H9 (cell line): ENCODE data around the gene ADAMTSL5. TPM values are rescaled to one million over a fixed set of nuclear protein-coding genes. Genes with fewer than 3 reads are reported as not detected.

Experiments used
- DNase-seq: peaks from one replicate; pipeline ENCODE4 v3.0.0-alpha.2; 2017
- H2AFZ ChIP-seq: one replicate; pipeline ENCODE4 v1.6.1; 2013; ENCODE audit warnings: mild to moderate bottlenecking, low read length, control low read depth, moderate library complexity
- H2AK5ac ChIP-seq: 2 replicates; pipeline ENCODE4 v1.6.1; 2013; ENCODE audit warnings: low read length, control low read depth, mixed read lengths; ENCODE audit not compliant: insufficient read length
- H2BK120ac ChIP-seq: one replicate; pipeline ENCODE4 v1.6.1; 2013; ENCODE audit warnings: low read depth, mild to moderate bottlenecking, low read length, control low read depth, inconsistent platforms; ENCODE audit not compliant: poor library complexity, severe bottlenecking
- H2BK12ac ChIP-seq: 2 replicates; pipeline ENCODE4 v1.6.1; 2013; ENCODE audit warnings: low read length, control low read depth, mixed read lengths, low read depth; ENCODE audit not compliant: insufficient read length
- H2BK15ac ChIP-seq: 2 replicates; pipeline ENCODE4 v1.6.1; 2013; ENCODE audit warnings: low read depth, low read length, control low read depth
- H2BK20ac ChIP-seq: one replicate; pipeline ENCODE4 v1.6.1; 2013; ENCODE audit warnings: low read depth, mild to moderate bottlenecking, low read length, control low read depth, inconsistent platforms; ENCODE audit not compliant: poor library complexity, severe bottlenecking
- H2BK5ac ChIP-seq: 2 replicates; pipeline ENCODE4 v1.6.1; 2013; ENCODE audit warnings: low read length, control low read depth, mixed read lengths; ENCODE audit not compliant: insufficient read length
- H3K14ac ChIP-seq: 2 replicates; pipeline ENCODE4 v1.6.1; 2013; ENCODE audit warnings: low read length, control low read depth; ENCODE audit not compliant: insufficient read depth
- H3K18ac ChIP-seq: 2 replicates; pipeline ENCODE4 v1.6.1; 2013; ENCODE audit warnings: low read depth, mild to moderate bottlenecking, mixed read lengths, low read length, control low read depth; ENCODE audit not compliant: insufficient read length
- H3K23ac ChIP-seq: 2 replicates; pipeline ENCODE4 v1.6.1; 2013; ENCODE audit warnings: low read length, control low read depth, mixed read lengths, low read depth; ENCODE audit not compliant: insufficient read length
- H3K23me2 ChIP-seq: 2 replicates; pipeline ENCODE4 v1.6.1; 2013; ENCODE audit warnings: low read depth, mild to moderate bottlenecking, mixed read lengths, low read length, control low read depth; ENCODE audit not compliant: insufficient read length, poor library complexity, severe bottlenecking
- H3K27ac ChIP-seq: 2 replicates; pipeline ENCODE4 v1.5.1; 2013; ENCODE audit warnings: low read length, control low read depth, mixed read lengths, low read depth; ENCODE audit not compliant: insufficient read length
- H3K27me3 ChIP-seq: 2 replicates; pipeline ENCODE4 v1.6.1; 2013; ENCODE audit warnings: low read length, control low read depth, inconsistent platforms; ENCODE audit not compliant: insufficient read depth
- H3K4ac ChIP-seq: 2 replicates; pipeline ENCODE4 v1.6.1; 2013; ENCODE audit warnings: low read depth, mild to moderate bottlenecking, control low read depth, inconsistent platforms, low read length, moderate library complexity
- H3K4me1 ChIP-seq: 2 replicates; pipeline ENCODE4 v1.6.1; 2013; ENCODE audit warnings: low read length, control low read depth, inconsistent platforms; ENCODE audit not compliant: insufficient read depth
- H3K4me2 ChIP-seq: 2 replicates; pipeline ENCODE4 v1.6.1; 2013; ENCODE audit warnings: low read length, control low read depth, mixed read lengths; ENCODE audit not compliant: insufficient read length, insufficient read depth
- H3K56ac ChIP-seq: 2 replicates; pipeline ENCODE4 v1.6.1; 2013; ENCODE audit warnings: low read depth, mild to moderate bottlenecking, mixed read lengths, low read length, control low read depth; ENCODE audit not compliant: insufficient read length
- H3K79me1 ChIP-seq: 2 replicates; pipeline ENCODE4 v1.6.1; 2013; ENCODE audit warnings: low read depth, mild to moderate bottlenecking, moderate library complexity, low read length, control low read depth, inconsistent platforms; ENCODE audit not compliant: insufficient read depth, poor library complexity, severe bottlenecking
- H3K79me2 ChIP-seq: 2 replicates; pipeline ENCODE4 v1.6.1; 2013; ENCODE audit warnings: low read length, control low read depth, inconsistent platforms; ENCODE audit not compliant: insufficient read depth
- H3K9ac ChIP-seq: 2 replicates; pipeline ENCODE4 v1.6.1; 2013; ENCODE audit warnings: low read length, control low read depth, mixed read lengths; ENCODE audit not compliant: insufficient read length; ENCODE audit errors: extremely low read depth
- H3K9me3 ChIP-seq: one replicate; pipeline ENCODE4 v1.6.1; 2013; ENCODE audit warnings: low read depth, low read length, inconsistent platforms; ENCODE audit not compliant: control insufficient read depth
- H3T11ph ChIP-seq: one replicate; pipeline ENCODE4 v1.6.1; 2013; ENCODE audit warnings: mild to moderate bottlenecking, low read length, control low read depth, inconsistent platforms
- H4K20me1 ChIP-seq: one replicate; pipeline ENCODE4 v1.6.1; 2013; ENCODE audit not compliant: control insufficient read depth, insufficient read length, insufficient read depth
- H4K5ac ChIP-seq: 2 replicates; pipeline ENCODE4 v1.6.1; 2013; ENCODE audit warnings: low read depth, mild to moderate bottlenecking, mixed read lengths, low read length, control low read depth; ENCODE audit not compliant: insufficient read length
- H4K8ac ChIP-seq: replicated peaks from 2 replicates; pipeline ENCODE4 v1.6.1; 2013; ENCODE audit warnings: low read length, control low read depth, mixed read lengths, low read depth; ENCODE audit not compliant: insufficient read length
- H4K91ac ChIP-seq: 2 replicates; pipeline ENCODE4 v1.6.1; 2013; ENCODE audit warnings: low read depth, mild to moderate bottlenecking, moderate library complexity, mixed read lengths, low read length, control low read depth; ENCODE audit not compliant: insufficient read length
- H3K27ac Mint-ChIP-seq, 3 experiments: 2 replicates in 2 of 3; 3 replicates in 1 of 3; pipeline ENCODE4 v1.8.0; 2020 to 2021; ENCODE audit warnings: mixed read lengths in 3 of 3, mild to moderate bottlenecking in 1 of 3, moderate library complexity in 1 of 3
- H3K27me3 Mint-ChIP-seq: 2 replicates; pipeline ENCODE4 v1.8.0; 2021; ENCODE audit warnings: low read depth, mild to moderate bottlenecking, moderate library complexity, mixed read lengths
- H3K36me3 Mint-ChIP-seq, 3 experiments: 2 replicates in 2 of 3; 3 replicates in 1 of 3; pipeline ENCODE4 v1.8.0; 2020 to 2021; ENCODE audit warnings: low read depth in 3 of 3, mixed read lengths in 3 of 3; ENCODE audit not compliant: insufficient read depth in 1 of 3
- H3K4me1 Mint-ChIP-seq, 2 experiments: 2 replicates each; pipeline ENCODE4 v1.8.0; 2020; ENCODE audit warnings: mixed read lengths in 2 of 2
- H3K4me3 Mint-ChIP-seq, 2 experiments: 2 replicates in 1 of 2; 3 replicates in 1 of 2; pipeline ENCODE4 v1.8.0; 2020 to 2021; ENCODE audit warnings: mild to moderate bottlenecking in 2 of 2, mixed read lengths in 2 of 2, moderate library complexity in 1 of 2
- H3K9me3 Mint-ChIP-seq, 2 experiments: 2 replicates in 1 of 2; 3 replicates in 1 of 2; pipeline ENCODE4 v1.8.0; 2020; ENCODE audit warnings: mild to moderate bottlenecking in 2 of 2, mixed read lengths in 2 of 2, moderate library complexity in 1 of 2
- CTCF ChIP-seq: fragments of 200-600 bp; sonication (generic); conservative IDR thresholded peaks from 3 replicates; pipeline ENCODE4 v1.8.0; 2021; ENCODE audit warnings: antibody characterized with exemption, mild to moderate bottlenecking
- WGBS: extraction: QIAGEN DNeasy Blood & Tissue Kit; methylation state at CpG from one replicate; pipeline ENCODE4 v1.1.7; 2013; ENCODE audit warnings: missing lambda C conversion rate, low lambda C conversion rate, mixed read lengths; ENCODE audit not compliant: insufficient read length; ENCODE audit errors: extremely low coverage; 5-methylcytosine and 5-hydroxymethylcytosine counted together
- total RNA-seq: library from RNA; stranded (reverse); gene quantifications from 2 replicates; pipeline ENCODE4 v1.2.1, GENCODE V29; 2021

ADAMTSL5 gene
- total RNA-seq, 1 experiment from 2014 or later = 1.5 TPM

GRCh38 chr19:1468821-1469254 is 44.0 kb downstream of the ADAMTSL5 start:
- H3K4me2 ChIP-seq = no peak overlapping the region
- H4K20me1 ChIP-seq = peaks cover 3% of the 10 kb centered on the region

More at GRCh38 chr19:1468821-1469254, 44.0 kb downstream of the ADAMTSL5 start:
- no peak overlapping the region for H3K14ac ChIP-seq
- H3K18ac ChIP-seq = no peak overlapping the region
- no peak overlapping the region for H3K27ac ChIP-seq
- peaks cover 61% of the 10 kb centered on the region for H3K27me3 ChIP-seq
- no peaks in the 10 kb centered on the region for H3K9me3 ChIP-seq
- no peak overlapping the region for H4K8ac ChIP-seq
- H2BK15ac ChIP-seq = no peak overlapping the region
- H3K23me2 ChIP-seq = peaks cover 9% of the 10 kb centered on the region
- H2BK20ac ChIP-seq = no peak overlapping the region
- peaks cover 81% of the 10 kb centered on the region for H3K27me3 Mint-ChIP-seq
- H3K4me1 ChIP-seq = no peaks in the 10 kb centered on the region
- no peak overlapping the region for H3K56ac ChIP-seq
- H2AK5ac ChIP-seq = no peak overlapping the region
- no peak overlapping the region for H4K91ac ChIP-seq
- peak overlapping the region in 1 of 2 experiments; percentile 67; a peak in 1 of 5 replicates for H3K4me3 Mint-ChIP-seq
- no peak overlapping the region for H3K4ac ChIP-seq
- H3K9ac ChIP-seq = no peak overlapping the region
- no peak overlapping the region for H3K27ac Mint-ChIP-seq
- H2BK120ac ChIP-seq = no peak overlapping the region
- no peak overlapping the region for H2AFZ ChIP-seq
- no peak overlapping the region for H3T11ph ChIP-seq
- no peaks in the 10 kb centered on the region for H3K79me1 ChIP-seq
- no CpG with 5 or more reads among the region's 47 CpGs for WGBS
- H3K23ac ChIP-seq = no peak overlapping the region
- no peak for DNase-seq
- H3K79me2 ChIP-seq = no peaks in the 10 kb centered on the region
- no peaks in the 10 kb centered on the region for H3K9me3 Mint-ChIP-seq
- no peak overlapping the region for H4K5ac ChIP-seq
- no peak overlapping the region for H2BK5ac ChIP-seq
- H3K36me3 Mint-ChIP-seq = no peaks in the 10 kb centered on the region
- TF ChIP-seq CTCF = peak; percentile 18; the same call in 1 of the 3 replicates
- peaks cover 2 to 9% of the 10 kb centered on the region in 2 experiments; a peak in 3 of 4 replicates for H3K4me1 Mint-ChIP-seq
- H2BK12ac ChIP-seq = no peak overlapping the region
